H9 (cell line): ENCODE data around the gene DOCK1. TPM values are rescaled to one million over a fixed set of nuclear protein-coding genes. Genes with fewer than 3 reads are reported as not detected.

Source experiments
- DNase-seq: peaks from one replicate; pipeline ENCODE4 v3.0.0-alpha.2; 2017
- H2AFZ ChIP-seq: one replicate; pipeline ENCODE4 v1.6.1; 2013; ENCODE audit warnings: mild to moderate bottlenecking, low read length, control low read depth, moderate library complexity
- H2AK5ac ChIP-seq: 2 replicates; pipeline ENCODE4 v1.6.1; 2013; ENCODE audit warnings: low read length, control low read depth, mixed read lengths; ENCODE audit not compliant: insufficient read length
- H2BK120ac ChIP-seq: one replicate; pipeline ENCODE4 v1.6.1; 2013; ENCODE audit warnings: low read depth, mild to moderate bottlenecking, low read length, control low read depth, inconsistent platforms; ENCODE audit not compliant: poor library complexity, severe bottlenecking
- H2BK12ac ChIP-seq: 2 replicates; pipeline ENCODE4 v1.6.1; 2013; ENCODE audit warnings: low read length, control low read depth, mixed read lengths, low read depth; ENCODE audit not compliant: insufficient read length
- H2BK15ac ChIP-seq: 2 replicates; pipeline ENCODE4 v1.6.1; 2013; ENCODE audit warnings: low read depth, low read length, control low read depth
- H2BK20ac ChIP-seq: one replicate; pipeline ENCODE4 v1.6.1; 2013; ENCODE audit warnings: low read depth, mild to moderate bottlenecking, low read length, control low read depth, inconsistent platforms; ENCODE audit not compliant: poor library complexity, severe bottlenecking
- H2BK5ac ChIP-seq: 2 replicates; pipeline ENCODE4 v1.6.1; 2013; ENCODE audit warnings: low read length, control low read depth, mixed read lengths; ENCODE audit not compliant: insufficient read length
- H3K14ac ChIP-seq: 2 replicates; pipeline ENCODE4 v1.6.1; 2013; ENCODE audit warnings: low read length, control low read depth; ENCODE audit not compliant: insufficient read depth
- H3K18ac ChIP-seq: 2 replicates; pipeline ENCODE4 v1.6.1; 2013; ENCODE audit warnings: low read depth, mild to moderate bottlenecking, mixed read lengths, low read length, control low read depth; ENCODE audit not compliant: insufficient read length
- H3K23ac ChIP-seq: 2 replicates; pipeline ENCODE4 v1.6.1; 2013; ENCODE audit warnings: low read length, control low read depth, mixed read lengths, low read depth; ENCODE audit not compliant: insufficient read length
- H3K23me2 ChIP-seq: 2 replicates; pipeline ENCODE4 v1.6.1; 2013; ENCODE audit warnings: low read depth, mild to moderate bottlenecking, mixed read lengths, low read length, control low read depth; ENCODE audit not compliant: insufficient read length, poor library complexity, severe bottlenecking
- H3K27ac ChIP-seq: 2 replicates; pipeline ENCODE4 v1.5.1; 2013; ENCODE audit warnings: low read length, control low read depth, mixed read lengths, low read depth; ENCODE audit not compliant: insufficient read length
- H3K27me3 ChIP-seq: 2 replicates; pipeline ENCODE4 v1.6.1; 2013; ENCODE audit warnings: low read length, control low read depth, inconsistent platforms; ENCODE audit not compliant: insufficient read depth
- H3K4ac ChIP-seq: 2 replicates; pipeline ENCODE4 v1.6.1; 2013; ENCODE audit warnings: low read depth, mild to moderate bottlenecking, control low read depth, inconsistent platforms, low read length, moderate library complexity
- H3K4me1 ChIP-seq: 2 replicates; pipeline ENCODE4 v1.6.1; 2013; ENCODE audit warnings: low read length, control low read depth, inconsistent platforms; ENCODE audit not compliant: insufficient read depth
- H3K4me2 ChIP-seq: 2 replicates; pipeline ENCODE4 v1.6.1; 2013; ENCODE audit warnings: low read length, control low read depth, mixed read lengths; ENCODE audit not compliant: insufficient read length, insufficient read depth
- H3K56ac ChIP-seq: 2 replicates; pipeline ENCODE4 v1.6.1; 2013; ENCODE audit warnings: low read depth, mild to moderate bottlenecking, mixed read lengths, low read length, control low read depth; ENCODE audit not compliant: insufficient read length
- H3K79me1 ChIP-seq: 2 replicates; pipeline ENCODE4 v1.6.1; 2013; ENCODE audit warnings: low read depth, mild to moderate bottlenecking, moderate library complexity, low read length, control low read depth, inconsistent platforms; ENCODE audit not compliant: insufficient read depth, poor library complexity, severe bottlenecking
- H3K79me2 ChIP-seq: 2 replicates; pipeline ENCODE4 v1.6.1; 2013; ENCODE audit warnings: low read length, control low read depth, inconsistent platforms; ENCODE audit not compliant: insufficient read depth
- H3K9ac ChIP-seq: 2 replicates; pipeline ENCODE4 v1.6.1; 2013; ENCODE audit warnings: low read length, control low read depth, mixed read lengths; ENCODE audit not compliant: insufficient read length; ENCODE audit errors: extremely low read depth
- H3K9me3 ChIP-seq: one replicate; pipeline ENCODE4 v1.6.1; 2013; ENCODE audit warnings: low read depth, low read length, inconsistent platforms; ENCODE audit not compliant: control insufficient read depth
- H3T11ph ChIP-seq: one replicate; pipeline ENCODE4 v1.6.1; 2013; ENCODE audit warnings: mild to moderate bottlenecking, low read length, control low read depth, inconsistent platforms
- H4K20me1 ChIP-seq: one replicate; pipeline ENCODE4 v1.6.1; 2013; ENCODE audit not compliant: control insufficient read depth, insufficient read length, insufficient read depth
- H4K5ac ChIP-seq: 2 replicates; pipeline ENCODE4 v1.6.1; 2013; ENCODE audit warnings: low read depth, mild to moderate bottlenecking, mixed read lengths, low read length, control low read depth; ENCODE audit not compliant: insufficient read length
- H4K8ac ChIP-seq: replicated peaks from 2 replicates; pipeline ENCODE4 v1.6.1; 2013; ENCODE audit warnings: low read length, control low read depth, mixed read lengths, low read depth; ENCODE audit not compliant: insufficient read length
- H4K91ac ChIP-seq: 2 replicates; pipeline ENCODE4 v1.6.1; 2013; ENCODE audit warnings: low read depth, mild to moderate bottlenecking, moderate library complexity, mixed read lengths, low read length, control low read depth; ENCODE audit not compliant: insufficient read length
- H3K27ac Mint-ChIP-seq, 3 experiments: 2 replicates in 2 of 3; 3 replicates in 1 of 3; pipeline ENCODE4 v1.8.0; 2020 to 2021; ENCODE audit warnings: mixed read lengths in 3 of 3, mild to moderate bottlenecking in 1 of 3, moderate library complexity in 1 of 3
- H3K27me3 Mint-ChIP-seq: 2 replicates; pipeline ENCODE4 v1.8.0; 2021; ENCODE audit warnings: low read depth, mild to moderate bottlenecking, moderate library complexity, mixed read lengths
- H3K36me3 Mint-ChIP-seq, 3 experiments: 2 replicates in 2 of 3; 3 replicates in 1 of 3; pipeline ENCODE4 v1.8.0; 2020 to 2021; ENCODE audit warnings: low read depth in 3 of 3, mixed read lengths in 3 of 3; ENCODE audit not compliant: insufficient read depth in 1 of 3
- H3K4me1 Mint-ChIP-seq, 2 experiments: 2 replicates each; pipeline ENCODE4 v1.8.0; 2020; ENCODE audit warnings: mixed read lengths in 2 of 2
- H3K4me3 Mint-ChIP-seq, 2 experiments: 2 replicates in 1 of 2; 3 replicates in 1 of 2; pipeline ENCODE4 v1.8.0; 2020 to 2021; ENCODE audit warnings: mild to moderate bottlenecking in 2 of 2, mixed read lengths in 2 of 2, moderate library complexity in 1 of 2
- H3K9me3 Mint-ChIP-seq, 2 experiments: 2 replicates in 1 of 2; 3 replicates in 1 of 2; pipeline ENCODE4 v1.8.0; 2020; ENCODE audit warnings: mild to moderate bottlenecking in 2 of 2, mixed read lengths in 2 of 2, moderate library complexity in 1 of 2
- CTCF ChIP-seq: fragments of 200-600 bp; sonication (generic); conservative IDR thresholded peaks from 3 replicates; pipeline ENCODE4 v1.8.0; 2021; ENCODE audit warnings: antibody characterized with exemption, mild to moderate bottlenecking
- WGBS: extraction: QIAGEN DNeasy Blood & Tissue Kit; methylation state at CpG from one replicate; pipeline ENCODE4 v1.1.7; 2013; ENCODE audit warnings: missing lambda C conversion rate, low lambda C conversion rate, mixed read lengths; ENCODE audit not compliant: insufficient read length; ENCODE audit errors: extremely low coverage; 5-methylcytosine and 5-hydroxymethylcytosine counted together
- total RNA-seq: library from RNA; stranded (reverse); gene quantifications from 2 replicates; pipeline ENCODE4 v1.2.1, GENCODE V29; 2021

DOCK1 gene
- total RNA-seq, 1 experiment from 2014 or later: 57.0 TPM

GRCh38 chr10:127094984-127095383, 189.8 kb downstream of the DOCK1 start:
- no peaks in the 10 kb centered on the region for H3K4me1 ChIP-seq
- peaks cover 0 to 2% of the 10 kb centered on the region in 2 experiments; a peak in 1 of 5 replicates for H3K9me3 Mint-ChIP-seq
- H2BK20ac ChIP-seq: no peak overlapping the region
- H3T11ph ChIP-seq: no peak overlapping the region
- H3K27ac ChIP-seq: no peak overlapping the region
- no peak overlapping the region for H2BK120ac ChIP-seq
- DNase-seq: no peak
- no peaks in the 10 kb centered on the region for H3K23me2 ChIP-seq
- no peak overlapping the region for H3K4ac ChIP-seq
- H3K36me3 Mint-ChIP-seq: peaks cover 18 to 34% (median 32%) of the 10 kb centered on the region in 3 experiments
- no peak overlapping the region for H3K14ac ChIP-seq
- no peak overlapping the region for H4K8ac ChIP-seq
- no peak overlapping the region for H2AFZ ChIP-seq
- 0 out of 7 replicates have a peak overlapping the region, but pooled peaks of 1 of the 3 experiments have one; percentile 23 for H3K27ac Mint-ChIP-seq
- peaks cover 0 to 2% of the 10 kb centered on the region in 2 experiments; a peak in 1 of 4 replicates for H3K4me1 Mint-ChIP-seq
- no peak for TF ChIP-seq CTCF
- H3K9ac ChIP-seq: no peak overlapping the region
- H3K9me3 ChIP-seq: no peaks in the 10 kb centered on the region
- H3K4me2 ChIP-seq: no peak overlapping the region
- no peaks in the 10 kb centered on the region for H3K79me2 ChIP-seq
- no peaks in the 10 kb centered on the region for H4K20me1 ChIP-seq
- no peak overlapping the region for H4K91ac ChIP-seq
- no CpG with 5 or more reads among the region's 4 CpGs for WGBS
- no peak overlapping the region for H3K18ac ChIP-seq
- H3K27me3 ChIP-seq: no peaks in the 10 kb centered on the region
- H3K4me3 Mint-ChIP-seq: no peak overlapping the region
- no peaks in the 10 kb centered on the region for H3K79me1 ChIP-seq
- no peak overlapping the region for H4K5ac ChIP-seq
- no peak overlapping the region for H3K56ac ChIP-seq
- H2BK12ac ChIP-seq: no peak overlapping the region
- no peak overlapping the region for H2BK15ac ChIP-seq
- no peaks in the 10 kb centered on the region for H3K27me3 Mint-ChIP-seq
- no peak overlapping the region for H2BK5ac ChIP-seq
- H3K23ac ChIP-seq: no peak overlapping the region
- no peak overlapping the region for H2AK5ac ChIP-seq
